ENCODE results near the gene ASAP2.
A peak's percentile ranks its signal among the peaks of the same experiment; 100 is the strongest.

ASAP2 gene

GRCh38 chr2:9178110-9178903 lies 28.3 kb upstream of the ASAP2 start:
- peak overlapping the region; percentile 74 to 91 (median 84) for H3K4me2 ChIP-seq
- H4K20me1 ChIP-seq = no peaks in the 10 kb centered on the region
- peak overlapping the region in 7 of 10 experiments; percentile 12 to 48 (median 37); a peak in 9 of 20 replicates for H3K4me3 ChIP-seq
- H3K27ac ChIP-seq = peak overlapping the region in 10 of 11 experiments; percentile 33 to 88 (median 81); a peak in 20 of 22 replicates
- no peaks in the 10 kb centered on the region for H3K27me3 ChIP-seq
- no peak for TF ChIP-seq Cebpa-rat (IDR thresholded peaks at IDR 0.05)
- peaks cover 51 to 64% (median 59%) of the 10 kb centered on the region in 10 experiments for H3K4me1 ChIP-seq
- peak overlapping the region in 9 of 11 experiments; percentile 53 to 73 (median 69); a peak in 18 of 22 replicates for H3K9ac ChIP-seq
- H3K36me3 ChIP-seq = no peaks in the 10 kb centered on the region
- peaks cover 0 to 41% (median 26%) of the 10 kb centered on the region in 11 experiments; a peak in 16 of 22 replicates for H3K9me3 ChIP-seq (replicated peaks in 1 of 11)

GRCh38 chr2:9178904-9179571 lies 27.6 kb upstream of the ASAP2 start:
- Histone ChIP-seq H3K36me3 (no peaks in the 10 kb centered on the region), H3K4me2 (peak overlapping the region; percentile 74 to 91 (median 84)), H3K27ac (peak overlapping the region in 10 of 11 experiments; percentile 33 to 88 (median 81); a peak in 21 of 22 replicates), H3K9me3 (replicated peaks in 1 of 11) (peaks cover 0 to 36% (median 25%) of the 10 kb centered on the region in 11 experiments; a peak in 16 of 22 replicates), H3K9ac (peak overlapping the region in 9 of 11 experiments; percentile 53 to 73 (median 69); a peak in 18 of 22 replicates), H3K27me3 (no peaks in the 10 kb centered on the region), H3K4me3 (peak overlapping the region in 7 of 10 experiments; percentile 12 to 48 (median 37); a peak in 11 of 20 replicates), H4K20me1 (no peaks in the 10 kb centered on the region), H3K4me1 (peaks cover 51 to 64% (median 59%) of the 10 kb centered on the region in 10 experiments)
- TF ChIP-seq Cebpa-rat (IDR thresholded peaks at IDR 0.05) = 0 out of 22 replicates have a peak, but pooled peaks of 1 of the 11 experiments have one; percentile 6

GRCh38 chr2:9179572-9180201 lies 26.9 kb upstream of the ASAP2 start:
- Histone ChIP-seq H4K20me1 (no peaks in the 10 kb centered on the region), H3K4me3 (peak overlapping the region in 6 of 10 experiments; percentile 12 to 48 (median 30); a peak in 8 of 20 replicates), H3K4me1 (peaks cover 46 to 59% (median 54%) of the 10 kb centered on the region in 10 experiments), H3K4me2 (peak overlapping the region; percentile 74 to 91 (median 84)), H3K9me3 (replicated peaks in 1 of 11) (peaks cover 0 to 30% (median 25%) of the 10 kb centered on the region in 11 experiments; a peak in 16 of 22 replicates), H3K27ac (peak overlapping the region in 10 of 11 experiments; percentile 33 to 88 (median 81); a peak in 20 of 22 replicates), H3K27me3 (no peaks in the 10 kb centered on the region), H3K36me3 (no peaks in the 10 kb centered on the region), H3K9ac (peak overlapping the region in 9 of 11 experiments; percentile 53 to 73 (median 69); a peak in 18 of 22 replicates)
- TF ChIP-seq Cebpa-rat (IDR thresholded peaks at IDR 0.05) = no peak

GRCh38 chr2:9184361-9184760 lies 22.3 kb upstream of the ASAP2 start:
- no peak for TF ChIP-seq Cebpa-rat (IDR thresholded peaks at IDR 0.05)
- Histone ChIP-seq H3K4me2 (no peak overlapping the region), H3K27ac (no peak overlapping the region)

GRCh38 chr2:9187620-9188214 lies 18.9 kb upstream of the ASAP2 start:
- H3K4me1 ChIP-seq = peaks cover 21 to 34% (median 25%) of the 10 kb centered on the region in 10 experiments
- H4K20me1 ChIP-seq = no peaks in the 10 kb centered on the region
- no peaks in the 10 kb centered on the region for H3K36me3 ChIP-seq
- H3K4me3 ChIP-seq = no peak overlapping the region
- H3K9me3 ChIP-seq (replicated peaks in 1 of 11) = peaks cover 0 to 21% (median 5%) of the 10 kb centered on the region in 11 experiments; a peak in 9 of 22 replicates
- no peak overlapping the region for H3K9ac ChIP-seq
- H3K27ac ChIP-seq = no peak overlapping the region
- no peak for TF ChIP-seq Cebpa-rat (IDR thresholded peaks at IDR 0.05)
- no peaks in the 10 kb centered on the region for H3K27me3 ChIP-seq
- H3K4me2 ChIP-seq = no peak overlapping the region

More at GRCh38 chr2:9184361-9184760, 22.3 kb upstream of the ASAP2 start:
- Histone ChIP-seq H3K4me1 (peaks cover 13 to 18% (median 15%) of the 10 kb centered on the region in 10 experiments), H3K36me3 (no peaks in the 10 kb centered on the region), H3K27me3 (no peaks in the 10 kb centered on the region), H3K9me3 (replicated peaks in 1 of 11) (peaks cover 0 to 33% (median 26%) of the 10 kb centered on the region in 11 experiments; a peak in 16 of 22 replicates), H3K4me3 (no peak overlapping the region), H4K20me1 (no peaks in the 10 kb centered on the region), H3K9ac (no peak overlapping the region)

GRCh38 chr2:9188823-9189222 lies 17.8 kb upstream of the ASAP2 start:
- Histone ChIP-seq H3K9me3 (replicated peaks in 1 of 11) (peaks cover 0 to 15% (median 0%) of the 10 kb centered on the region in 11 experiments; a peak in 6 of 22 replicates), H3K36me3 (no peaks in the 10 kb centered on the region), H3K27me3 (no peaks in the 10 kb centered on the region), H3K4me1 (peaks cover 25 to 45% (median 30%) of the 10 kb centered on the region in 10 experiments), H3K9ac (no peak overlapping the region), H3K27ac (no peak overlapping the region), H3K4me2 (no peak overlapping the region), H3K4me3 (no peak overlapping the region), H4K20me1 (no peaks in the 10 kb centered on the region)
- no peak for TF ChIP-seq Cebpa-rat (IDR thresholded peaks at IDR 0.05)

- Histone ChIP-seq H3K27ac (0 out of 22 replicates have a peak overlapping the region, but pooled peaks of 1 of the 11 experiments have one; percentile 7), H3K36me3 (no peaks in the 10 kb centered on the region), H3K4me1 (peaks cover 25 to 46% (median 30%) of the 10 kb centered on the region in 10 experiments), H3K4me2 (peak overlapping the region in 7 of 11 experiments; percentile 32 to 89 (median 83); a peak in 5 of 22 replicates), H3K27me3 (no peaks in the 10 kb centered on the region), H3K4me3 (no peak overlapping the region), H4K20me1 (no peaks in the 10 kb centered on the region), H3K9me3 (replicated peaks in 1 of 11) (peaks cover 0 to 15% (median 0%) of the 10 kb centered on the region in 11 experiments; a peak in 6 of 22 replicates), H3K9ac (no peak overlapping the region)
- no peak for TF ChIP-seq Cebpa-rat (IDR thresholded peaks at IDR 0.05)
Measured at GRCh38 chr2:9189901-9190300, 16.7 kb upstream of the ASAP2 start.

- peaks cover 25 to 46% (median 30%) of the 10 kb centered on the region in 10 experiments for H3K4me1 ChIP-seq
- TF ChIP-seq Cebpa-rat (IDR thresholded peaks at IDR 0.05) = no peak
- no peaks in the 10 kb centered on the region for H4K20me1 ChIP-seq
- H3K27ac ChIP-seq = peak overlapping the region in 10 of 11 experiments; percentile 56 to 89 (median 75); a peak in 20 of 22 replicates
- H3K36me3 ChIP-seq = no peaks in the 10 kb centered on the region
- H3K27me3 ChIP-seq = no peaks in the 10 kb centered on the region
- H3K9me3 ChIP-seq (replicated peaks in 1 of 11) = peaks cover 0 to 15% (median 0%) of the 10 kb centered on the region in 11 experiments; a peak in 6 of 22 replicates
- H3K9ac ChIP-seq = peak overlapping the region in 10 of 11 experiments; percentile 48 to 79 (median 59); a peak in 15 of 22 replicates
- peak overlapping the region in 3 of 10 experiments; percentile 8 to 32 (median 12); a peak in 1 of 20 replicates for H3K4me3 ChIP-seq
- H3K4me2 ChIP-seq = peak overlapping the region; percentile 72 to 91 (median 84)
Measured at GRCh38 chr2:9191041-9191481, 15.6 kb upstream of the ASAP2 start.
